Immature natural killer cell (primary cell): ENCODE results near the gene WNT9A. TPM values are rescaled to one million over a fixed set of nuclear protein-coding genes. Genes with fewer than 3 reads are reported as not detected.
A peak's percentile ranks its signal among the peaks of the same experiment; 100 is the strongest.
"Not testable (repeated sequence)": the region's sequence is repeated elsewhere in the genome, so short reads cannot be mapped to it uniquely, and the experiment has no call there.

Experiments
- DNase-seq, 3 donors: peaks; one replicate each; pipeline ENCODE4 v3.0.0; 2022; ENCODE audit warnings: mixed read lengths in 1 of 3
- H3K27ac Mint-ChIP-seq, 6 donors: one replicate each; pipeline ENCODE4 v1.8.0; 2020; ENCODE audit warnings: mixed read lengths in 6 of 6, mild to moderate bottlenecking in 5 of 6, inconsistent platforms in 4 of 6, moderate library complexity in 3 of 6
- H3K27me3 Mint-ChIP-seq, 3 donors: one replicate each; pipeline ENCODE4 v1.8.0; 2020 to 2021; ENCODE audit warnings: low read depth in 3 of 3, mild to moderate bottlenecking in 3 of 3, mixed read lengths in 3 of 3, moderate library complexity in 3 of 3, inconsistent platforms in 1 of 3
- H3K36me3 Mint-ChIP-seq, 3 donors: one replicate each; pipeline ENCODE4 v1.8.0; 2020; ENCODE audit warnings: mixed read lengths in 3 of 3, inconsistent platforms in 2 of 3, mild to moderate bottlenecking in 2 of 3
- H3K4me1 Mint-ChIP-seq, 2 donors: one replicate each; pipeline ENCODE4 v1.8.0; 2020; ENCODE audit warnings: inconsistent platforms in 2 of 2, mild to moderate bottlenecking in 2 of 2, mixed read lengths in 2 of 2, moderate library complexity in 1 of 2
- H3K4me3 Mint-ChIP-seq, 5 donors: one replicate each; pipeline ENCODE4 v1.8.0; 2020; ENCODE audit warnings: mild to moderate bottlenecking in 5 of 5, mixed read lengths in 5 of 5, inconsistent platforms in 3 of 5, moderate library complexity in 3 of 5
- H3K9me3 Mint-ChIP-seq, 6 donors: one replicate each; pipeline ENCODE4 v1.8.0; 2020; ENCODE audit warnings: mild to moderate bottlenecking in 6 of 6, mixed read lengths in 6 of 6, inconsistent platforms in 4 of 6, moderate library complexity in 3 of 6
- polyA plus RNA-seq, 3 donors: library from polyadenylated mRNA; unstranded; fragments of 300-500 nt; fragmentation: Illumina TruSeq; gene quantifications; one replicate each; pipeline ENCODE4 v1.2.3, GENCODE V29; 2021

The WNT9A gene
- polyA plus RNA-seq, result not detected

GRCh38 chr1:227947676-227948492 is at the start of gene WNT9A:
WNT9A (minus strand) TSS chr1:227947932; CDS start chr1:227947887, 45 bp downstream.
- H3K36me3 Mint-ChIP-seq, result no peaks in the 10 kb centered on the region
- no peak within 1 kb of the TSS for H3K27ac Mint-ChIP-seq

GRCh38 chr1:227996187-227996950 is 48.6 kb upstream of the WNT9A start:
- no peak overlapping the region for H3K4me3 Mint-ChIP-seq
- no peak for DNase-seq
- peaks cover 0 to 3% (median 0%) of the 10 kb centered on the region in 3 donors for H3K36me3 Mint-ChIP-seq
- H3K27ac Mint-ChIP-seq, result no peak overlapping the region
- peaks cover 0 to 17% (median 8%) of the 10 kb centered on the region in 6 donors for H3K9me3 Mint-ChIP-seq
- peaks cover 5 to 10% (median 9%) of the 10 kb centered on the region in 3 donors for H3K27me3 Mint-ChIP-seq
- no peaks in the 10 kb centered on the region for H3K4me1 Mint-ChIP-seq

More at GRCh38 chr1:227947676-227948492, at the start of gene WNT9A:
- peaks cover 7 to 17% (median 8%) of the 10 kb centered on the region in 3 donors for H3K27me3 Mint-ChIP-seq
- DNase-seq, result no peak
- H3K9me3 Mint-ChIP-seq, result no peaks in the 10 kb centered on the region
- peaks cover 7 to 11% of the 10 kb centered on the region in 2 donors for H3K4me1 Mint-ChIP-seq
- peak within 1 kb of the TSS; percentile 53 to 76 (median 69) for H3K4me3 Mint-ChIP-seq

- H3K36me3 Mint-ChIP-seq, result peaks cover 0 to 3% (median 0%) of the 10 kb centered on the region in 3 donors
- peaks cover 0 to 17% (median 8%) of the 10 kb centered on the region in 6 donors for H3K9me3 Mint-ChIP-seq
- H3K27ac Mint-ChIP-seq, result no peak overlapping the region
- peaks cover 5 to 14% (median 5%) of the 10 kb centered on the region in 3 donors for H3K27me3 Mint-ChIP-seq
- H3K4me1 Mint-ChIP-seq, result no peaks in the 10 kb centered on the region
- no peak for DNase-seq
- H3K4me3 Mint-ChIP-seq, result no peak overlapping the region
These were observed 47.0 kb upstream of the WNT9A start for GRCh38 chr1:227994632-227995300.

GRCh38 chr1:227987181-227987580 is 39.4 kb upstream of the WNT9A start:
- DNase-seq, result no peak
- H3K27me3 Mint-ChIP-seq, result peaks cover 3 to 14% (median 6%) of the 10 kb centered on the region in 3 donors
- H3K4me3 Mint-ChIP-seq, result no peak overlapping the region
- peaks cover 0 to 4% (median 0%) of the 10 kb centered on the region in 3 donors for H3K36me3 Mint-ChIP-seq
- no peak overlapping the region for H3K27ac Mint-ChIP-seq
- peaks cover 0 to 2% (median 0%) of the 10 kb centered on the region in 6 donors for H3K9me3 Mint-ChIP-seq
- no peaks in the 10 kb centered on the region for H3K4me1 Mint-ChIP-seq

- H3K4me1 Mint-ChIP-seq, DNase-seq, H3K27me3 Mint-ChIP-seq, H3K9me3 Mint-ChIP-seq, H3K36me3 Mint-ChIP-seq, H3K4me3 Mint-ChIP-seq, H3K27ac Mint-ChIP-seq: not testable (repeated sequence)
These were observed 28.0 kb upstream of the WNT9A start for GRCh38 chr1:227975583-227976283.

GRCh38 chr1:227973724-227974288 is 26.1 kb upstream of the WNT9A start:
- H3K9me3 Mint-ChIP-seq, H3K4me1 Mint-ChIP-seq, H3K36me3 Mint-ChIP-seq, H3K27ac Mint-ChIP-seq, DNase-seq, H3K27me3 Mint-ChIP-seq, H3K4me3 Mint-ChIP-seq: not testable (repeated sequence)

GRCh38 chr1:227972843-227973374 is 25.2 kb upstream of the WNT9A start:
- not testable (repeated sequence) for H3K27ac Mint-ChIP-seq, H3K36me3 Mint-ChIP-seq, H3K9me3 Mint-ChIP-seq, H3K4me1 Mint-ChIP-seq, H3K27me3 Mint-ChIP-seq, H3K4me3 Mint-ChIP-seq, DNase-seq

- not testable (repeated sequence) for H3K27ac Mint-ChIP-seq, H3K4me1 Mint-ChIP-seq, H3K4me3 Mint-ChIP-seq, H3K9me3 Mint-ChIP-seq, H3K36me3 Mint-ChIP-seq, DNase-seq, H3K27me3 Mint-ChIP-seq
These were observed 24.5 kb upstream of the WNT9A start for GRCh38 chr1:227972283-227972679.

GRCh38 chr1:227971643-227972282 is 24.0 kb upstream of the WNT9A start:
- not testable (repeated sequence) for DNase-seq, H3K27me3 Mint-ChIP-seq, H3K36me3 Mint-ChIP-seq, H3K27ac Mint-ChIP-seq, H3K4me1 Mint-ChIP-seq, H3K9me3 Mint-ChIP-seq, H3K4me3 Mint-ChIP-seq

- not testable (repeated sequence) for H3K4me3 Mint-ChIP-seq, H3K9me3 Mint-ChIP-seq, DNase-seq, H3K27ac Mint-ChIP-seq, H3K27me3 Mint-ChIP-seq, H3K36me3 Mint-ChIP-seq, H3K4me1 Mint-ChIP-seq
These were observed 23.5 kb upstream of the WNT9A start for GRCh38 chr1:227971216-227971615.

GRCh38 chr1:227970076-227970995 is 22.6 kb upstream of the WNT9A start:
- H3K27ac Mint-ChIP-seq, H3K4me3 Mint-ChIP-seq, H3K36me3 Mint-ChIP-seq, DNase-seq, H3K27me3 Mint-ChIP-seq, H3K4me1 Mint-ChIP-seq, H3K9me3 Mint-ChIP-seq: not testable (repeated sequence)

- not testable (repeated sequence) for H3K9me3 Mint-ChIP-seq, H3K4me3 Mint-ChIP-seq, DNase-seq, H3K4me1 Mint-ChIP-seq, H3K36me3 Mint-ChIP-seq, H3K27me3 Mint-ChIP-seq
- H3K27ac Mint-ChIP-seq, result peak overlapping the region in 2 of 6 donors; percentile 31 to 53
These were observed 20.1 kb upstream of the WNT9A start for GRCh38 chr1:227967815-227968214.
